HG03025 (cell line): Measurements from ENCODE around the gene RPAP3.

Experiments
- ATAC-seq: cut with Tn5 transposase; IDR thresholded peaks from one replicate; pipeline ENCODE4 v1.9.1; 2021; ENCODE audit warnings: mild to moderate bottlenecking, moderate library complexity; ENCODE audit not compliant: unreplicated experiment, low FRiP score

Gene RPAP3

GRCh38 chr12:47744005-47744651 lies 38.3 kb upstream of the RPAP3 start:
- no peak for ATAC-seq

- ATAC-seq: no peak
These were observed 37.6 kb upstream of the RPAP3 start for GRCh38 chr12:47743311-47743860.

GRCh38 chr12:47742253-47742825 lies 36.5 kb upstream of the RPAP3 start:
- ATAC-seq: no peak

- no peak for ATAC-seq
These were observed 35.5 kb upstream of the RPAP3 start for GRCh38 chr12:47741340-47741703.

- peak; percentile 36 for ATAC-seq
These were observed 34.9 kb upstream of the RPAP3 start for GRCh38 chr12:47740606-47741339.

- ATAC-seq: peak; percentile 63
These were observed 34.1 kb upstream of the RPAP3 start for GRCh38 chr12:47739979-47740378.

- no peak for ATAC-seq
These were observed 33.5 kb upstream of the RPAP3 start for GRCh38 chr12:47739297-47739696.

- ATAC-seq: no peak
These were observed 32.2 kb upstream of the RPAP3 start for GRCh38 chr12:47737936-47738594.

- ATAC-seq: no peak
These were observed 31.2 kb upstream of the RPAP3 start for GRCh38 chr12:47736877-47737676.

GRCh38 chr12:47736216-47736615 lies 30.4 kb upstream of the RPAP3 start:
- ATAC-seq: no peak

GRCh38 chr12:47735649-47736048 lies 29.8 kb upstream of the RPAP3 start:
- no peak for ATAC-seq

- no peak for ATAC-seq
These were observed 29.1 kb upstream of the RPAP3 start for GRCh38 chr12:47734725-47735480.

GRCh38 chr12:47733142-47733541 lies 27.3 kb upstream of the RPAP3 start:
- no peak for ATAC-seq

GRCh38 chr12:47732504-47732903 lies 26.7 kb upstream of the RPAP3 start:
- ATAC-seq: no peak

- no peak for ATAC-seq
These were observed 25.9 kb upstream of the RPAP3 start for GRCh38 chr12:47731723-47732122.

- no peak for ATAC-seq
These were observed 24.5 kb upstream of the RPAP3 start for GRCh38 chr12:47730341-47730744.

- no peak for ATAC-seq
These were observed 23.4 kb upstream of the RPAP3 start for GRCh38 chr12:47729233-47729632.

- ATAC-seq: peak; percentile 81
These were observed 20.1 kb upstream of the RPAP3 start for GRCh38 chr12:47725893-47726292.

- ATAC-seq: no peak
These were observed 19.4 kb upstream of the RPAP3 start, which contains the start of gene ENDOU for GRCh38 chr12:47725091-47725772. ENDOU (minus strand) TSS chr12:47725490; CDS start chr12:47725413, 77 bp downstream.
